Right ventricle myocardium superior (tissue), 1 donor: ENCODE results near the gene TLR5. TPM values are rescaled to one million over a fixed set of nuclear protein-coding genes. Genes with fewer than 3 reads are reported as not detected.

Source experiments
- ATAC-seq: fragments of 200-7000 bp; cut with Tn5 transposase; one replicate; pipeline ENCODE4 v1.9.1; 2020; ENCODE audit warnings: mild to moderate bottlenecking; ENCODE audit not compliant: poor library complexity
- DNase-seq: peaks from one replicate; pipeline ENCODE4 v3.0.0-alpha.2; 2020
- intact Hi-C: fragments of 100-400 bp; cut with DNase I; formaldehyde crosslinking; loops from one replicate; pipeline ENCODE4 v1.11.2; 2022
- total RNA-seq: library from RNA; stranded (reverse); fragmentation: NEBNext Ultra II Directional; extraction: Animal tissue kit (Norgen Biotek cat#: 25700); gene quantifications from one replicate; pipeline ENCODE4 v1.2.1, GENCODE V29; 2021
- donor health status: DM: no; HTN: yes; CAD: no; lungs with severe emphysema.

The TLR5 gene
- total RNA-seq, 1 donor from 2014 or later, result 3.0 TPM

DNA sequence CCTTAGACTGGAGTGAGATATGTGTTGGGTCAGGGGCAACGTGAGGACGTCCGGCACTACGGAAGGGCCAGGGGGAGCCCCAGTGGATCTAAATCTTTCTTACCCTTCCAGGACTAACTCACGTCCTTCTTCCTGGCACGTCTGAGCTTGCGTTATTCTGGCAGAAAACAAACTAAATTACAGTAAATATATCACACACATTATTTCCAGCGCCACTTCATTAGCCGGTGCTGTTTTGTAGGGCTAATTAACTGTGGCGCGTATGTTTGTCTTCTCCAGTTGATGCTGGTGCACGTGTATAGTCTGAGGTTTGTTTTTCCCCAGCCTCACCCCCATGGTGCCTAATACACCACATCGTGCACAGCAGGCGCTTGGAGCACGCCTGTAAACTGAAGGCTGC lies 59.2 kb downstream of the TLR5 start:
- intact Hi-C loops, result loop anchor here (5.0 kb wide), 1 partner anchor 292 kb away; no protein-coding TSS in a partner anchor
- no peak for ATAC-seq
- no peak for DNase-seq

DNA sequence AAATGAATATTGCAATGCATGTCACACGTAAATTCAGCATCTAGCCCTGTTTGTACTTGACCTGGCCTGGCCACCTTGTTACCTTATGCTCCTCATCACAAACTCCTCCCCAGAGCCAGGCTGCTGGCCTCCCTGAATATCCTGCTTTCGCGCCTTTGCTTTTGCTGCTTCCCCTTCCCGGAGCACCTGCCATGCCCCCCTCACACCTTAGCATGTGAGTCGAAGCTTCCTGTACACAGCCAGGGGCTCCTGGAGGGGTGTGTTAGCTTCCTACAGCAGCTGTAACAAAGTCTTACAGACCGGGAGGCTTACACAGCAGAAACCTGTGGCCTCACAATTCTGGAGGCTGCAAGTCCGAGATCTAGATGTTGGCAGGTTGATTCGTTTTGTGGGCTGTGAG lies 60.1 kb downstream of the TLR5 start:
- no peak for ATAC-seq
- intact Hi-C loops, result loop anchor here (5.0 kb wide), 1 partner anchor 291 kb away; no protein-coding TSS in a partner anchor
- no peak for DNase-seq

DNA sequence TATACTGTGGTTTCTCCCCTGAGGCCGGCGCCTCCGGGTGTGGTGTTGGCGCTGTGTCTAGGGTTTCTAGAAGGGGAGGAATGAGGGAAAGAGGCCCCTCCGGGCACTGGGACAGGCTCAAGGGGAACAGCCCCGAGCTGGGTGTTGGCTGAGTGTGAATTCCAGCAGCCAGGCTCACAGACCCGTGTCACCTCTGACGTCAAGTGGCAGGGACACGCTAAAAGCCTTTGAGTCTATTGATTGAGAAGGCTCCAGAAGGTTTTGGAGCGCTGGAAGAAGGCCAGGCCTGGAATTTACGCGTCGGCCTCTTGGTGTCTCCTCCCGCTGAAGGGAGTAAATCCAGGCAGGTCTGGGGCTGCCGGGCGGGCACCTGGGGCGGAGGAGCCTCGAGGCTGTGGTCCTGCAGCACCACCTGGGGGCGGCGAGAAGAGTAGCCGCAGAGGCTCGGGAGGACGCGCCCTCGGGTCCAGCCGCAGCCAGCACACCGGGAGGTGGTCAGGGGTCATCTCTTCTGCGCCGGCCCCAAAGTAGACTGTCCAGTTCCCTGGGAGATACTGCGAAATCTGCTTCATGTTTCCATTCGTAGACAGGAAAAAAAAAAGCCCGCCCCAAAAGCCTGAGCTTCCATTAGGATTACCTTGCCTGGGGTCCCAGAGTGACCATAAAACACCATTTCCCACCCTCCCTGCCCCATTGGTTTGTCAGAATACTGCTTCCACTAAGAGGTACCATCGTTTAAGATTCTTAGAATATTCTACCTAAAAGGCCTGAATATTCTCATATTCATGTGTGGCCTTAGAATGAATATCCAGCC lies 61.7 kb downstream of the TLR5 start:
- peak; percentile 97 for ATAC-seq
- intact Hi-C loops, result loop anchor here (2.0 to 5.0 kb wide), 2 partner anchors 289 to 343 kb away; no protein-coding TSS in a partner anchor
- peak; percentile 88 for DNase-seq

DNA sequence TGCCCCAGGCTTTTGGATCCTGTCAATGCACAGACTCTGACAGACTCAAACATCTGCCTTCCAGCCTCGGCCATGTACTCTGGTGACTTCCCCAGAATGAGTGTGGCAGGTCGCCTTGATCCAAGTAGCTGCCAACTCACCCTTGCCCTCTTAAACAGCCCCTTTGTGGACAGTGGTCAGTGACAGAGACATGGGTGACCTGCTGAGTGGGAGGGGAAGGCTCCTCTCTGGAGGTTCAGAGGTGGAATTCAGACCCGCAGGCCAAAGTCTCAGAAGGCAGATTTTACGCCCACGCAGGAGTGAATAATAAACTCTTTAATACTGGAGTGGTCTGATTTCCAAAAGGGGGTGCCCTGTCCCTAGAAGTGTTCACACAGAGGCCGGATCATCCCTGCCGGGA lies 63.5 kb downstream of the TLR5 start:
- no peak for DNase-seq
- ATAC-seq, result no peak
- intact Hi-C loops, result loop anchor here (10.0 kb wide), 2 partner anchors 75 to 135 kb away; no protein-coding TSS in a partner anchor

DNA sequence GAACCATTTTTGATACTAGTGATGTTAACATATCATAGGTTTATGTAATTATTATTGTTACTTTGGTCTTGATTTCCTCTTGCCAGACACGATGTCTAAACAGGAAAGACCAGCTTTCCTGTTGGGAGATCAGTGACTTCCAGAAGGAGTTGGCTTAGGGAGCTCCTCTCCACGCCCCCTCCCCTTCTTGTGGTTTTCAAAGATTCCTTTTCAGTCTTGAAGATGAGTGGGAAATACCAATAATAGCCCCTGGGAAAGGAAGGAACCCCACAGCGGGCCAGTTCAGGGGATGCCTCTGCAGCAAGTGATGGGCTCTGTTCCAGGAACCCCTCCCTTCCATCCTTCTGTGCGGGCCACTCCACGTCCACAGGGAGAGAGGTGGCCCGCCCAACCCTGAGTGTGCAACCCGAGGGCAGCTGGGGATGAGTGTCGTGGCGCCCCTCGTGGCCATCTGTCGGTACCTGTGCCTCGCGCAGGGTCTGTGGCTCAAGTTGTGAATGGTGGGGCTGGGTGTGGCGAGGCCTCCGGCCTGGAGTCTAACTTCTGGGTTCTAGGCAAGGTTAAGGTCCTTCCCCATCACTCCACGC lies 65.7 kb downstream of the TLR5 start:
- no peak for ATAC-seq
- no peak for DNase-seq
- intact Hi-C loops, result loop anchor here (10.0 kb wide), 2 partner anchors 73 to 133 kb away; no protein-coding TSS in a partner anchor

DNA sequence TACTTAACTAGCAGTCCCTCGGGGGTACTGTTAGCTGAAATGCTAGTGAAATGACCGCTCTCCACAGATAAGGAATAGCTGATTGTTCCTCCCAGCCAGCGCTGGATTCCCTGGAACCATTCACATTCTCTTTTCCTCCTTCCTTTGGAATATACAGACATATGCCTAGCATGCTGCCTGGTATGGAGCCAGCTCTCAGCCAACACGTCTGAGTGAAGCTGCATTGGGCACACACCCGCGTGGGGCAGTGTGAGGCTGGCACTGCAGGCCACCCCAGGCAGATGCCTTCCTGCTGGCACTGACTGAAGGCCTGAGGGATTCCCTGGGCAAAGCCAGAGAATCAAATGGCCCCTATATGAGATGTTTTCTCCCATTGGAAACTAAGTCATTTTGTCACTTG lies 66.7 kb downstream of the TLR5 start:
- DNase-seq, result peak; percentile 62
- ATAC-seq, result peak; percentile 71
- intact Hi-C loops, result loop anchor here (10.0 kb wide), 2 partner anchors 72 to 132 kb away; no protein-coding TSS in a partner anchor

DNA sequence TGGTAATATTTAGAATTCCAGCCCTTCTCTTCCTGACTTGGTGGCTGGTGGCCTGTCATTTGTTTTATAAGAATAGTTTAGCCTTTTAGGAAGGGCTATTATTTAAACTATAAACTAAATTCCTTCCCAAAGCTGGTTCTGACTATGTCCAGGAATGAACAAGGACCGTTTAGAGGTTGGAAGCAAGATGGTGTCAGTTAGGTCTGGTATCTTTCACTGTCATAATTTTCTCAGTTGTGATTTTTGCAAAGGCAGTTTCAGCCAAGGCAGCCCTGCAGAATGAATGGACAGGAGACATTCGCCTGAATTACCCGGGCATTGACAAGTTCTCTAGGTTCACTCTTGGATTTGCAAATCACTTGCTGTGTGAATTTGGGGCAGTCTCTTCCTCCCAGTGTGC lies 67.2 kb downstream of the TLR5 start:
- no peak for DNase-seq
- intact Hi-C loops, result loop anchor here (10.0 kb wide), 2 partner anchors 71 to 131 kb away; no protein-coding TSS in a partner anchor
- peak; percentile 5 for ATAC-seq

DNA sequence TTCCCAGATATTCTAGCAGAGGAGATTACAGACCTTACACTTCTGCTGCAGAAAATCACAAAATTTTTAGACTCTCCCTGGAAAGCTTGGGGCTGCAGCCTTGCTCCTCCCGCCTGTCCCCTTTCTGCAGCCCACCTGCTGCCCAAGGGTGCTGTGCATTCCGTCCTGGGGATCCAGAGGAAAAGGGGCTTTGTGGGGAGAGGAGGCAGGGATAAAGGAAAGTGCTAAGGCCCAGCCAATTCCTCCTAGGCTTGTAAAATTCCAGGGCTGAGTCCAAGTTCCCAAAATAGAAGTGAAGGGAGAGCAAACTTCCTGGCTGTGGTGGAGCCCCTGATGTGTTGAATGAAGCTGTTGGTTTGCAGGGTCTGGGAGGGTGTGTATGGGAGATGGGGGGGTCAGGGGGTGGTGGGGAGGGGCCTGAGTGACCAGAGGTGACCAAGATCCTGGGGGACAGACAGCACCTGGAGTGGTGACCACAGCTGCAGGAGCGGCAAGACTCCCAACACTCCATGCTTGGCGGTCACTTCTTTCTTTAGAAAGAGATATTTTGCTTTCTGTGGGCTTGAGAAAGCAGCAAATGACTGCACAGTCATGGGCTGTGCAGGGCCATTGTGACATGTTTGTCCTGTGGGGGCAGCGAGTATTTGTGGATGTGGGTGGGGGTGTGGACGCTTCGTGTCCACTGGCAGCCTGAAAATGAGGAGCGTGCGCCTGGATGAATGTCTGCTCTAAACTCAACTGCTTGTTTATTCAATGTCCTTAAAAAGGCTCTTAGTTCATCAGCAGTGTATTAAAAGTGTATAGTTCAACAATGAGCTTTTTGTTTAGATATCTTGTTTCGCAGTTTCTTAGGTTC lies 68.4 kb downstream of the TLR5 start:
- intact Hi-C loops, result loop anchor here (10.0 kb wide), 2 partner anchors 70 to 130 kb away; no protein-coding TSS in a partner anchor
- ATAC-seq, result peak; percentile 65
- no peak for DNase-seq

DNA sequence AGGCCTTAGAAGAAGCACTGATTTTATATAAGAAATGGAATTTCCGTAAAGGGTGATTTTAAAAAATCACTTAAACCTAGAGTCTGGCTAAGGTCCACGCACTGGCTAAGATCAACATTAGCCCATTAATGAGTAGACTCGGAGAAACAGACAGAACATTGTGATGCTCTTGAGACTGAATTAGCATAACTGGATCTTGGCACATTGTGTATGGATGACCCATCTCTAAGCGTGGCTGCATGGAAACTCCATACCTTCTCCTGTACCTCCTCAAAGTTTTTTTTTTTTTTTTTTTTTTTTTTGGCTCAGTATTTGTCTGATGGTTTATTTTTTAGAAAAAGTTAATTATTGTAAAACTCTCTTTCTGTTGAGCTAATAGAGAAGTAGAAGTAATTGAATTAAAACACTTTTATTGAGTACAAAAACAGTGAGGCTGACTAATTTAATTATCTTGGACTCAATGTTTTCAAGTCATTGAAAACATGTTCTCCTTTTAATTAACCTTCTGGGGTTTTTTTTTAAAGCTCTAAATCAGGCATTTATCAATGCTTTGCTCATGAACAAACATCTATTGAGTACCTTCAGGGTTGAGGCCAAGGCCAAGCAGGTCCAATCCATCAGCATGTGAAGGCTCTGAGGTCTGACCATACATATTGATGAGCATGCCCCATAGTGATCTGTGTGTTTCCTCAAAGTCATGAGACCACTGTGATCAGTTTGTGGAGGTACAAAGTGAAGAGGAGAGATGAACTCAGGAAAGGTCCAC lies 74.0 kb downstream of the TLR5 start:
- no peak for ATAC-seq
- intact Hi-C loops, result no loop called here
- no peak for DNase-seq

DNA sequence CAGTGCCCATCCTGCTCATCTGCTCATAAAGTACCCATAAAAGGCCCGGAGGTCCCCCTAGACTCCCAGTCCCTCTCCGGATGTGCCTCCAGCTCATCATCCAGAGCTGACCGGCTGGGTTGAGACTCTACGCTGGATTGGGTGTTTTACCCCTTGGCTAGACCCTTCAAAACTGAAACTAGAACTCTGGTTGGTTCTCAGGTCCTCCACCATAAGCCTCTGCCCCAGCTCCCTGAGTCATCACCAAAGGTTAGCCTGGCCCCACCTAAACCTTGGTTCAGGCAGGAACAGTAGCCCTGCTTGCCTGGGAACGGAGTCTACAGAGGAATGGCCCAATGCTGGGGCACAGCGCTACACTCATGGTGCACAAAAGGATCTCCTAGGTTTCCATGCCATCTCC lies 75.1 kb downstream of the TLR5 start:
- ATAC-seq (no peak), DNase-seq (no peak)
- intact Hi-C loops, result no loop called here

DNA sequence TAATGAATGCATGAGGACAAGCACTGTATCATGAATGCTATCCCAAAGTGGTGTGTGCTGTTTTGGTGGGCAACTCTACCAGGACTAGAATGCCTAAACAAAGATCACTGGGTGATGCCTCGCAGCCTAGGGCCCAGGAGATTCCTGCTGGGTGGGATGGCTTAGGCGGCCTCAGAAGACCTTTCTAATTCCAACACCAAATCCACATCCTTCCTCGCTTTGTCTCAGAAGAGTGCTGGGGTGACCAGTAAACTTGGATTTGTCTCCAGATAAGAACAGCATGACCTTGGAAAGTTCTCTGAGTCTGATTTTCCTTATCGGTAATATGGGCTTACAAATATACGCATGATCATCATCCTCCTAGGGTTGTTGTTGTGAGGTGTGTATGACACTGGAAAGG lies 76.6 kb downstream of the TLR5 start:
- DNase-seq (no peak), ATAC-seq (no peak)
- intact Hi-C loops, result no loop called here

DNA sequence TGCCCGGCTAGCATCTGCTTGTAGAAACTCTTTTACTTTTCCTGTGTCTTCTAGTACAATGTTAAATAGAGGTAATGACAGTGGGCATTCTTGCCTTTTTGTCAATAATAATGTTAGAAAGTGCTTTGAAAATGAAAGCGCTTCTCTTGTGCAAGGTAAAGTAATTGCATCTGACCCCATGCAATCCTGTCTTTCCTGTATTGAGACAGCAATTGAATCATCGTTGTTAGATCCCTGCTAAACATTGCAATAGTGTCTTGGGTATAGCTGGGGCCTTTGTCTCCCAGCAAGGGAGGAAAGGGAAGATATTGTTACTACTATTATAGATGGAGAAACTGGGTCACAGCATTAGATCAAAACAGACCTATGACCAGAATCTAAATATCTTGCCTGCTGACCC lies 80.9 kb downstream of the TLR5 start:
- DNase-seq, result no peak
- intact Hi-C loops, result no loop called here
- no peak for ATAC-seq

DNA sequence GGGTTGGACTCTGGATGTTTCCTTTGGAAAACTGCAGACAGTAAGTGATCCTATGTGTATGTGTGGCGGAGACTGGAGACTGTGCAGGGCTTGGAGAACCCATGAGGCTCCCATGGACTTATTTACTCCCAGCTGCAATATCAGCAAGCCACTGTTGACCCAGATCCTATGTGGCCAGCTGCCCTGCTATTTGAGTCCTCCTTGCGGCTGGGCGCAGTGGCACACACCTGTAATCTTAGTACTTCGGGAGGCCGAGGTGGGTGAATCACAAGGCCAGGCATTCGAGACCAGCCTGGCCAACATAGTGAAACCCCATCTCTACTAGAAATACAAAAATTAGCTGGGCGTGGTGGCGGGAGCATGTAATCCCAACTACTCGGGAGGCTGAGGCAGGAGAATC lies 83.5 kb downstream of the TLR5 start:
- no peak for ATAC-seq
- intact Hi-C loops, result no loop called here
- no peak for DNase-seq

Other genes starting within 250 kb of the TLR5 start
- 5.8 TPM for gene SUSD4, start 220.9 kb upstream of the TLR5 start, total RNA-seq